ENCODE measurements around the gene NANS.
A peak's percentile ranks its signal among the peaks of the same experiment; 100 is the strongest.

- no peak for TF ChIP-seq ZBTB33 (IDR thresholded peaks at IDR 0.05)
- no peak for TF ChIP-seq CTCF (IDR thresholded peaks at IDR 0.05; ENCODE audit: low read depth, low read length, missing input control)
- peak; percentile 33 for TF ChIP-seq ATF3 (IDR thresholded peaks at IDR 0.05)
Observed at GRCh38 chr9:98083061-98083501, 26.5 kb downstream of the NANS start.
